Measurements from ENCODE around the gene SUFU.

DNA sequence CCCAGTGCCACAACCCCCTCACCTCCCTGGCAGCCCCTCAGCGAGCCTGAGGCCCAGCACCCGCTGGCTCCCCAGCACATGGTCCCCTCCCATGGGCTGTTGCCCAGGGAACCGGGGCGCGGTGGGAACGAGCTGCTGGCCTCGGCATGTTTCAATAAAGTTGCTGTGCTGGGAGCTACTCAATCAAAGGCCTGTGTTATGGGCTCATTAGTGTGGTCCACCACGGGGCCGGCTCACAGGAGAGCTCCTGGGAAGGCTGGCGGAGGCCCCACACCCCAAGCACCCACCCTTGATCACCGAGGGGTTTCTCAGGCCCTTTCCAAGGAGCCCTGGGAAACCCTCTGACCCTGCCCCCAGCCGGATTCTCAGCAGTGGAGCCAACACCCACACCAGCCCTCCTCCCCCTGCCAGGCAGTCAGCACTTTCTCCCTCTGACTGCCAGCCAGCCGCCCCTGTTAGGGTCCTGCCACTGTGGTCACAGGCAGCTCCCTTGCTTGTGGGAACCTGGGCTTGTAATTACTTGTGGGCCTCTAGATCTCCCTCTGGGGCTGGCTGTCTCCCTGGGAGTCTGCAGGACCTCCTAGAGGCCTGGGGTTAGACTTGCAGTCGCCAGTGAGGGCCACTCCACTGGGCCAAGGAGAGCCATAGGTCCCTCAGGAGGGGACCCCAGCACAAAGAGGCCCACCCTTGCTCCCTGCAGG is 115.7 kb downstream of the SUFU start:
- TF ChIP-seq POLR2A (IDR thresholded peaks at IDR 0.05; ENCODE audit: low read depth, low read length) (no peak), TAF1 (IDR thresholded peaks at IDR 0.05; ENCODE audit: borderline replicate concordance, low read depth, low read length) (no peak), POLR2AphosphoS5 (IDR thresholded peaks at IDR 0.05; ENCODE audit: low read depth, low read length) (no peak)
